Measurements from ENCODE around the gene ZBTB40.

The ZBTB40 gene

DNA sequence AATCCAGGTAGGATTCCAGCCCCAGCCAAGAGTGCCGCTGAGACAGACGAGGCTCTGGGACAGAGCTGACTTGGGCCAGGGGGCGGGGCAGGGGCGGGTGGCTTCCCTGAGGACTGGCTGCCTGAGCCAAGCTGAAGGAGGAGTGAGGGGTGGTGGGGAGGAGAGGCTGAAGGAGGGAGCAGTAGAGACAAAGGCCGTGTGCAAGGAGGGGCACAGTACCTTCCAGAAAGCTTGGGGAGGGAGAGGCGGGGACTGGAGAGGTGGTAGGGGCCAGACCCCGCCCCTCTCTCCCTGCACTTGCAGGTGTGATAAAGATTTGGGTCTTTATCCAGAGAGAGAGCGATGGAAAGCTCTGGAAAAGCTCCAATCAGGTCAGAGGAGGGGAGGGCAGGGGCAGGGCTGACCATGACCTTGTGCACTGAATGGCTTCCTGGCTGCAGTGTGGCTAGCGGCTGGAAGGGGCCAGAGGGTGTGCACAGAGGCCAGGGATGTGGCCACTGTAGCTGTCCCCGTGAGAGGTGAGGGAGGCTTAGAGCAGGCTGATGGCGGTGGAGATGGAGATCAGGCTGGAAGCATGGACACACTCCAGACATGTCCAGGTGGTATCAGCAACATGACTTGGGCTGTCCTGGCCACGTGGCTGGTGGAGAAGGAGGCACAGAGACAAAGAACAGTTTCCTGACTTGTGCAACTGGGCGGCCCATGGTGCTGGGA, 104.9 kb downstream of the ZBTB40 start:
- no peak for DNase-seq (ENCODE audit: low read depth in 2 of 2)

DNA sequence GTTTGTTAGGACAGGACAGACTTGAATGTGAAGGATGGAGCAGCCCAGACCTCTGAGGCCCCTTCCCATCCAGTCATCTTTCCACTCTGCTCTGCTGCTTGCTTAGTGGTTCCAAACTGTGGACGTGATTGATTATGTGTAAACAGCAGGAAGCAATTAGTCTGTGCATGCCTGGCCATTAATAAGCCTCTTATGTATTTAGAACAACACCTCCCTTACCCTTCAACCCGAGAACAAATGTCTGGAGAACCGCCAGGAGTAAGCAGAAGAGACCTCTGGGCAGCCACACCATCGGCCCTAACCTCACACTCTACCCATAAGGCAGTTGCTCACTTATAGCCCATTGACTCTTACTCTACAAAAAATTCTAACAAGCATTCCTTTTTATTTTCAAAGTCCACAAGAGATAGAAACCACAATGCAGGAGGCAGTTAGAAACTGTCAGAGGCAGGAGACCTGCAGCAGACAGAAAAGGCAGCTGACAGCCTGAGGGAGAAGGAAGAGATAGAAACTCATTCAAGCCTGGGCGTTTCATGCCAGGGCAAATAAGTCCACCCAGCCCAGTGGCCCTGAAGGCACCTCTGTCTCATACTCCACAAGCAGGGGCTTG, 105.8 kb downstream of the ZBTB40 start:
- no peak for DNase-seq (ENCODE audit: low read depth in 2 of 2)

DNA sequence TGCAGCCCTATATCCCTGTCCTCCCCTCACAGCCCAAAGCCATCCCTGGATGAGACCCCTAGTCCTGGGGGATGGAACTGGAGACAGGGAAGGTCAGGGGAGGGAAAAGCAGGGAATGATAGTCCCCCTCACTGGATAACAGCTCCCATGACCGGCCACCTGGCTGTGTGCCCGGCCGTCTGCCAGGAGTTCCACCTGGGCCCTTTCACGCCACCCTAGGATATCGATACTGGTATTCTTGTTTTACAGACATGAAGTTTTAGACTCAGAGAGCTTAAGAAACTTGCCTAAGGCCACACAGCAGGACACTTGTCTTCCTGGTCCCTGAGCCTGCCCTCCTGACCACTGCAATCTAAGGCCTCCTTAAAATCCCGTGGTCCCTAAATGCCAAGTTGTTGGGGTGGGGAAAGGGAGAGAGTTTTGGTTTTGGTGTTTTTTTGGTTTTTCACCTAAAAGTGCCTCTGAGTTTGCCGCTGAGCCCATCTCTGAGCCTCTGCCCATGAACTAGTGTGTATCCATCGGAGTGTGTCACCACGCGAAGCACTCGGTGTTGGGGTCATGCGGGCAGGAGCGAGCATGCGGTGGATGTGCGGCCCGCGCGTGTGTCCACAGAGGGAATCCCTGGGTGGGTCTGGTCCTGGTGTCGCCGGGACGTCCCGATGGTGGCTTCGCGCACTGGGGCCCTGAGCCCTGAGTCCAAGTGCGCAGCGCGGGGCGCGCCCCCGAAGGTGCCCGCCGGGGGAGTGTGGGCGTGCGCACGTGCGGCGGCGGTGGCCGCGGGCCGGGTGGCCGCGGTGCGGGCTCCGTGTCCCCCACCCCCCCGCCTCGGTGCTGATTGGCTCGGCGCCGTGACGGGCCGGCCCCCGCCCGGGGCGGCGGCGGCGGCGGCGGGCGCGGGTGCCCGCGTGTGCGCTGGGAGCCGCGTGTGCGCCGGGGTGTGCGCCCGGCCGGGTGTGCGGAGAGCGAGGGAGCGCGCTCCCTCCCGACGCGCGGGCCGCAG, 111.2 kb downstream of the ZBTB40 start, which contains the start of gene EPHA8:
Gene EPHA8 (plus strand): TSS at position 906 of the 1,000 bp plus-strand sequence. CDS start 147 bp downstream, outside the sequence.
- DNase-seq (ENCODE audit: low read depth in 2 of 2) = no peak

DNA sequence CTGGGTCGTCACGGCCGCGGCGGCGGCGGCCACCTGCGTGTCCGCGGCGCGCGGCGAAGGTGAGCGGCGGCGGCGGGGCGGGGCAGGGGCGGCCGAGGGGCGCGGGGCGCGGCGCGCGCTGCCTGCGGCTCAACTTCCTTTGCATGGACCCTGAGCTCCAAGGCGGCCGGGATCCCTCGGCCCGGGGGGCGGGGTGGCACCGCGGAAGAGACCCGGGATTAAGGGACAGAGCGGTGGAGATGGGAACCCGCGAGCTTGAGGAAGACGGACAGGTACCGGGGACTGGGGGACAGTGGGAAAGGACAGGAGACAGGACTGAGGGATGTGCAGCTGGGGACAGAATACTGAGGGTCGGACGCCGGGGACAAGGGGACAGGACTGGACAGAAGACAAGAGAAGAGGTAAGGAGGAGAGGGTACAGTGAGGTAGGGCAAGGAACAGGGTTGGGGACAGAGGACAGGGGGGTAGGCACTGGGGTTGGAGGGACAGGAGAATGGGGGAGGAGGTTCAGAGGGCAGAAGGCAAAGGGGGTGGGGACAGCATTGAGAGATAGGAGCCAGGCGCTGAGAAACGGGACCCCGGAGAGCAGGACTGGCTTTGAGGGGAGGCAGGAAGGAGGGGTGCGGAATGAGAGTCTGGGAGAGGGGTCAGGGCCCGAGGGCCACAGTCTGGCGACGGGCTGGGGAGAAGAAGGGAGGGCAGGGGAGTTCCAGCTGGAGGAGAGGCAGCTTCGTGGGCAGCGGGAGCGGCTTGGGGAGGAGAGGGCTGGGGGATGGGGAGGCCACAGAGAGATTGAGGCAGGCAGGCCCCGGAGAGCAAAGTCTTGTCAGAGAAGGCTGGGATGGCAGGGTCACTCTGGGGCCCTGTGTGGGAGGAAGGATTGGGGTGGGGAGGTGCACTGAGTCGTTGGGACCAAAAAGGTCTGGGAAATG, 112.3 kb downstream of the ZBTB40 start:
- DNase-seq (ENCODE audit: low read depth in 2 of 2) = no peak

DNA sequence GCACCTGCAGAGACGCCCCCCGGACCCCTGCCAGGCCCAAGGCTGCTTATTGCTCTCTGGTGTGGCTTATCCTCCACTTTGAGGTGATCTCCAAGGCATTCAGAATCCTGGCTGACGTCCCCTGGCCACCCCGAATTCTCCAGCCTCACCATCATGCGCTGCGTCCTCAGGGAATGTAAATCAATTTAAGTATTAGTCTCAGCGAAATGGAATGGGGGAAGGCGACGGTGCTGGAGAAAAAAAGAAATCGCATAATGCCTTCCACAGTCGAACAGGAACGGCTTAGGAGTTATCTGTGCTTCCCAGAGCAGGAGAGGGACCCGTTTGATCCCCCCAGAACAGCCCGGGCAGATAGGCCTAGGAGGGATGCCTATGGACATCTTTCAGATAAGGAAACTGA, 114.5 kb downstream of the ZBTB40 start:
- DNase-seq (ENCODE audit: low read depth in 2 of 2) = no peak

DNA sequence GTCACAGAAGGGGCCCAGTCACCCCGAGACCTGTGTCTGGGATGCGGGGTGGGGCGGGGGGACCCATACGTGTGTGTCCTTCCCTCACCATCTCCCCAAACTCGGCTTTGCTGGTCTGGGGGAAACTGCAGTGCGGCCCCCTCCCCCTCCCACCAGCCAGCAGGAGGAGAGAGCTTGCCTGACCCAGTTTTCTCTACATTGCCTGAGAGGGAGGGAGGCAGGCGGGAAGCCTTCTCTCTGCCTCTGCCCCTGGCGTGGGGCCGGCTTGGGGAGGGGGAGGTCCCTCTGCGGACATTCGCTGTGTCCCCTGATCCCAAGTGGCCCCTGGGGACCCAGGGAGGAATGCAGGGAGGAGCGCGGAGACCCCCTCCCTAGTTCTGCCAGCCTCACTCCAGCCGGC, 115.5 kb downstream of the ZBTB40 start:
- DNase-seq (ENCODE audit: low read depth in 2 of 2) = no peak

DNA sequence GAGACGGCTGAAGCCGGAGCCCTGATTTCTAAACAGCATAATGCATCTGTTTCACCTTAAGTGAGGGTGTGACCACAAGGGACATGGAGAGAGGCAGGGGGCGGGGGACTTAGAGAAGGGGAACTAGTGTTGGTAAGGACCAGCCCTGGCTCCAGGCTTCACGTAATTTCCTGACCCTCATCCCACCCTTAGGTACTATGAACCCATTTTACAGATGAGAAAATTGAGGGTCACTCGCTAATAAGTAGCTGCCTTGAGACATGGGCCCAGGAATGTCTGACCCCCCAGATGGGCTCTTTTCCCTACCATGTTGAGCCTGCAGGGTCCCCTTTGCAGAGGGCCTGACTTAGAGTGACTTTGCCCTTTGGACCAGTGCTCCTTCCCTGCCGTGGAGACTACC, 116.3 kb downstream of the ZBTB40 start:
- no peak for DNase-seq (ENCODE audit: low read depth in 2 of 2)

DNA sequence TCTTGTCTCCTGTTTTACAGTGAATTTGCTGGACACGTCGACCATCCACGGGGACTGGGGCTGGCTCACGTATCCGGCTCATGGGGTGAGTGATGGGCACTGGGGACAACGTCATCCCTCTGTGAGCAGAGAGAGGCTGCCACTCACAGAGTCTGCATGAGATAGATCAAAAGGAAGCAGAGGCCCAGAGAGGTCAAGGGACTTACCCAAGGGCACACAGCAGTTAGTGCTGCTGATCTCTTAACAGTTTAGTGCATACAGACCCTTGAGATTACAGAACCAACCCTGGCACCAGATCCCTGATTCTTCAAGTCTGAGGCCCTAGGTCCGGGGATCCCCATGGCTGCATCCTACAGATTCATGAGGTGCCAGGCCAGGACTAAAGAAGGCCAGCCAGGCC, 117.6 kb downstream of the ZBTB40 start:
- DNase-seq (ENCODE audit: low read depth in 2 of 2) = no peak

DNA sequence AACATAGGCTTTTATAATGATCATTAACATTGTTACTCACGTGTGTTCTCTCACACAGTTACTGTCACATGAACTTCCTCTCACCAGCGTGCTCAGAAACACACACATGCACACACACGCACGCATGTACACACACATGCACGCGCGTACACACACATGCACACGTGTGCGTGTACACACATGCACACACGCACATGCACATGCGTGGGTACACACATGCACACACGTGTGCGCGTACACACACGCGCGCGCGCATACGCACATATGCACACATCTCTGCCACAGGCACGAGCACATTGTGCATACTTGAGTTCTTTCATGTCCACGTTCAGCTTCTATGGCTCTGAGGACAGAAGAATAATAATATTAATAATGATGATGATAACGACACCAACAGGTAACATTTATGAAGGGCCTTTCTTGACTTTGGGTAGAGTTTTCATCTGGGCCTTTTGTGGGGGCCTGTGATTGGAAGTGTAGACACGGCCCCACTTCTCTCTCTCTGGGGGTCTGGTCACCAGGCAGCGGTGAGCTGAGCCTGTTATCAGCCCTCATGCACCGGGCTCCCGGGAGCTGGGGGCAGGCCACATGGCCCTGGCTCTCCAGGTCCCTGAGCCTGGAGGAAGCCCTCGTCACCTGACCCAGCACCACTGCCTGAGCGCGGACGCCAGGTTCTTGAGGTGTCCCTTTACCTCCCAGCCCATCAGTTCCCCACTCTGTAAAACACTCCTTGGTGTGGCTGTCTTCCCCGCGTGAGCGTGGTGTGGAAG, 118.7 kb downstream of the ZBTB40 start:
- DNase-seq (ENCODE audit: low read depth in 2 of 2) = no peak

DNA sequence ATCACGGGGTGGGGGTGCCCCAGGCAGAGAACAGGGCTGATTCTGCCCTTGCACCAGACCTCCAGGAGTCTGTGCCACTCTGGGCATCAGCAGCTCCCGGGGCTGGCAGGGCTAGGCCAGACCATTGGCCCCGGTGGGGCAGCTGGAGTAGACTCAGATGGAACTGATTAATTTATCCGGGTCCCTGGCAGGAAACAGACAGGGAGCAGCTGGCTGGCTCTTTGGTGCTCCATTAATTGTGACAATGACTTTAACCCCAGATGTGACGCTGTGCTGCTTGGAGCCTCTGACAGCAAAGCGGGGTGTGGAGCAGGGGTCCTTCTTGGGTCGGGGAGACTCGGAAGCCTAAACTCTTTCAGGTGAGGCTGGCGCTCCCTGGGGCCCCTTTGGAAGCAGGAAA, 121.2 kb downstream of the ZBTB40 start:
- DNase-seq (ENCODE audit: low read depth in 2 of 2) = no peak

DNA sequence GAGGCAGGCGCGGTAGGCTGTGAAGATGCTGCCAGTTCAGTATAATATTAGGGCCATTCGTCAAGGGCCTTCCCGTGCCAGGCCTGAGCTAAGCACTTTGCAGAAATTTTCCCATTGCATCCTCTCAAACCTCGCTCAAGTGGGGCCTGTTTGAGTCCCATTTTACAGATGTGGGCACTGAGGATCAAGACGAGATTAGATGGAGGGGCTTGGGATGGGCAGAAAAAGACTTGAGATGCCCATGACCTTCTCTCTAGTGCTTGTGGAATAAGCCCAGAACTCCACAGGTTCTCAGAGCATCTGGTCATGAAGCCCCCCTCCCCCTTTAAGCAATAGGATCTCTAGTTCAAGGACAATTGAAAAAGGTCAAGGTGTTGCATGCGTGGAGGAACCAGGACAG, 121.6 kb downstream of the ZBTB40 start:
- DNase-seq (ENCODE audit: low read depth in 2 of 2) = no peak

DNA sequence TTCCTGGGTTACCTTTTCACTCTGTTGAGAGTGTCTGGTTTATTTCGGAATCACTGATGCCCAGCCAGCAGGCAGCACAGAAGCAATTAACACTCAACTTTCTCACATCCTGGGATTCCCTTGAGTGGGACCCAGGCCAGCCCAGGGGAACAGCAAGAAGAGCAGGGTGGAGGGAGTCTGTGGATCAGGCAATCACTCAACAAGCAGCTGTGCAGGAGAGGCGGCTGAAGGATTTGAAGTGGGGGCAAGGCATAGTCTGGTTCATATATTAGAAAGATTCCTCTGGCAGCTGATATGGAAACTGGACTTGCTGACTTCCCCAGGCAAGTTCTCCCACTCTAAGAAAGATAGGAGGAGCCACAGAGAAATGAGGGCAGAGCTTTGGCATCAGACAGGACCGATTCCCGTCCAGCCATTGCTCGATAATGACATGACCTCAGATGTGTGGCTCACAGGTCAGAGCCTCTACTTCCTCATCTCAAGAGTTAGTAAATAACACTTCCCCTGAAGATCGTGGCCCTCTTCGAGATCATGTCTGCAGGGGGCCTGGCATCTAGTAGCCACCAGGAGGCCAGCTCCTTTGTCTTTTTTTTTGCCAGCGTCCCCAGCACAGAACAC, 124.0 kb downstream of the ZBTB40 start:
- no peak for DNase-seq (ENCODE audit: low read depth in 2 of 2)

DNA sequence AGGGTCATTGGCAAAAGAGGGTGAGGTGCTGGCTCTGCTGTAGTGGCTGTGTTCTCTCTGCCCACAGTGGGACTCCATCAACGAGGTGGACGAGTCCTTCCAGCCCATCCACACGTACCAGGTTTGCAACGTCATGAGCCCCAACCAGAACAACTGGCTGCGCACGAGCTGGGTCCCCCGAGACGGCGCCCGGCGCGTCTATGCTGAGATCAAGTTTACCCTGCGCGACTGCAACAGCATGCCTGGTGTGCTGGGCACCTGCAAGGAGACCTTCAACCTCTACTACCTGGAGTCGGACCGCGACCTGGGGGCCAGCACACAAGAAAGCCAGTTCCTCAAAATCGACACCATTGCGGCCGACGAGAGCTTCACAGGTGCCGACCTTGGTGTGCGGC, 124.5 kb downstream of the ZBTB40 start:
- DNase-seq (ENCODE audit: low read depth in 2 of 2) = no peak

DNA sequence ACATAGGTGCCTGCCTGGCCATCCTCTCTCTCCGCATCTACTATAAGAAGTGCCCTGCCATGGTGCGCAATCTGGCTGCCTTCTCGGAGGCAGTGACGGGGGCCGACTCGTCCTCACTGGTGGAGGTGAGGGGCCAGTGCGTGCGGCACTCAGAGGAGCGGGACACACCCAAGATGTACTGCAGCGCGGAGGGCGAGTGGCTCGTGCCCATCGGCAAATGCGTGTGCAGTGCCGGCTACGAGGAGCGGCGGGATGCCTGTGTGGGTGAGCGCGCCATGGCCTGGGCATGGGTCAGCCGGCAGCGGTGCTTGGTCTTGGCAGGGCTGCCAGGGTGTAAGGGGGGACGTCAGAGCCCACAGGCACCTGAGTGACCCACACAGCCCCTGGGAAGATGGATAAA, 125.0 kb downstream of the ZBTB40 start:
- no peak for DNase-seq (ENCODE audit: low read depth in 2 of 2)

DNA sequence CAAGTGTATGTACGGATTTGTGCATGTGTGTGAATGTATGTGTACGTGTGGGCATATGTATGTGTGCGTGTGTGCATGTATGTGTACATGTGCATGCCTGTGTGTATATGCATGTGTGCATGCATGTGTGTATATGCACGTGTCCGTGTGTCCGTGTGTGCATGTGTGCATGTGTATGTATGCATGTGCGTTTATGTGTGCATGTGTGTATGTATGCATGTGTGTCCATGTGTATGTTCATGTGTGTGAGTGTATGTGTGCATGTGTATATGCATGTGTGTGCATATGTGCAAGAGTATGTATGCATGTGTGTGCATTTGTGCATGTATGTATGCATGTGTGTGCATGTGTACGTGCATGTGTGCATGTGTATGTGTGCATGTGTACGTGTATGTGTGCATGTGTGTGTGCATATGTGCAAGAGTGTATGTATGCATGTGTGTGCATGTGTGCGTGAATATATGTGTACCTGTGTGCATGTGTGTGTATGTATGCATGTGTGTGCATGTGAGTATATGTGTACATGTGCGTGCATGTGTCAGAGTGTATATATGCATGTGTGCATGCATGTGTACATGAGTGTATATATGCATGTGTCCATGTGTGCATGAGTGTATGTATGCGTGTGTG, 127.2 kb downstream of the ZBTB40 start:
- DNase-seq (ENCODE audit: low read depth in 2 of 2) = no peak

DNA sequence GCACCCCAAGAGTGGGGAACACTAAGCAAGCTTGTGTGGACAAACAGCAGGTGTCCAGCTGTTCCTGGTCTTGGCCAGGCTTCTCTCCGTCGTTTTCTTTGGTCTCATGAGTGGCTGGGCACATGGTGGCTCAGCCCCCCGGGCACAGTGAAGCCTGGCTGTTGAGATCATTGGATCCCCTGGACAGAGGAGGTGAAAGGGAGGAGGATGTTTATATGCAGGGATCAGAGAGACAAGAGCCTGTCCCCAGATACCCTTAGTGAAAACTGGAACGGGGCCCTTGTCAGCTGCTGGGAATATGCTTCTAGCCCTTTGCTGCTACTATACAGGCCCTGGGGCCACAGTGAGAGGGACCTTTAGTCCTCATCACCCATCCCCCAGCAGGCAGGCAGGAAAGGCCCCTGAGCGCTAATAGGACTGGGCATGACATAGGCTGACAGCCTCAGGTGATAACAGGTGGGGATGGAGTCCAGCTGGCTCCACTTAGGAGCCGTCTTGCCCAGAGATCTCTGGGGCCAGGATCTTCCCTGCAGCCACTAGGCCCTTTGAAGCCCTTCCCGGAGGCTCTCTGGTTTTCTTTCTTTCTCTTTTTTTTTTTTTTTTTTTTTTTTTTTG, 128.0 kb downstream of the ZBTB40 start:
- no peak for DNase-seq (ENCODE audit: low read depth in 2 of 2)
